ENCODE results near the gene FBLN1. TPM values are rescaled to one million over a fixed set of nuclear protein-coding genes. Genes with fewer than 3 reads are reported as not detected.

FBLN1 gene
- total and polyA plus RNA-seq, 8 donors = 38.8 to 416 (median 114) TPM

DNA sequence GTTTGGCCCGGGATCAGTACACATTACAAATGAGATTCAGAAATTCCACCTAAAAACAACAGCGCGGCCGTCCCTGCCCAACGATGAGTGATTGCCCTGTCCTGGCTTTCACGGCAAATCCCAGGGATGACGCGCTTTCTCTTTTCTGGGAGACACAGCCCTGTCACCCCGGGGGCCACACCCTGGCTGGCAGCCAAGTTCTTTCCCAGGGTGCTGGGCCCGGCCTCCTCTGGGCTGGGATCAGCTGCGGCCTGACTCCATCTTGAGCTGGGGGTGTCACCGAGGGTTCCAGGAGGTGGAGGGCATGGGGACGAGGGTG is 82.7 kb downstream of the FBLN1 start:
- Histone ChIP-seq H3K27ac (no peak overlapping the region), H3K9me3 (no peaks in the 10 kb centered on the region), H3K36me3 (peaks cover 0 to 9% (median 3%) of the 10 kb centered on the region in 4 donors), H3K27me3 (peaks cover 0 to 30% (median 0%) of the 10 kb centered on the region in 3 donors), H3K4me3 (no peak overlapping the region), H3K4me1 (peaks cover 7 to 27% (median 9%) of the 10 kb centered on the region in 4 donors)
- WGBS, 5 donors = 43 to 62% (median 58%) methylated on average over 11 to 13 of the region's 13 CpGs
- no peak for TF ChIP-seq POLR2AphosphoS5 (IDR thresholded peaks at IDR 0.05)
- no peak for TF ChIP-seq POLR2A (IDR thresholded peaks at IDR 0.05)
- TF ChIP-seq, protein P1, sequence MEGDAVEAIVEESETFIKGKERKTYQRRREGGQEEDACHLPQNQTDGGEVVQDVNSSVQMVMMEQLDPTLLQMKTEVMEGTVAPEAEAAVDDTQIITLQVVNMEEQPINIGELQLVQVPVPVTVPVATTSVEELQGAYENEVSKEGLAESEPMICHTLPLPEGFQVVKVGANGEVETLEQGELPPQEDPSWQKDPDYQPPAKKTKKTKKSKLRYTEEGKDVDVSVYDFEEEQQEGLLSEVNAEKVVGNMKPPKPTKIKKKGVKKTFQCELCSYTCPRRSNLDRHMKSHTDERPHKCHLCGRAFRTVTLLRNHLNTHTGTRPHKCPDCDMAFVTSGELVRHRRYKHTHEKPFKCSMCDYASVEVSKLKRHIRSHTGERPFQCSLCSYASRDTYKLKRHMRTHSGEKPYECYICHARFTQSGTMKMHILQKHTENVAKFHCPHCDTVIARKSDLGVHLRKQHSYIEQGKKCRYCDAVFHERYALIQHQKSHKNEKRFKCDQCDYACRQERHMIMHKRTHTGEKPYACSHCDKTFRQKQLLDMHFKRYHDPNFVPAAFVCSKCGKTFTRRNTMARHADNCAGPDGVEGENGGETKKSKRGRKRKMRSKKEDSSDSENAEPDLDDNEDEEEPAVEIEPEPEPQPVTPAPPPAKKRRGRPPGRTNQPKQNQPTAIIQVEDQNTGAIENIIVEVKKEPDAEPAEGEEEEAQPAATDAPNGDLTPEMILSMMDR (IDR thresholded peaks at IDR 0.05) = no peak
- no peak for TF ChIP-seq EP300 (IDR thresholded peaks at IDR 0.05)
- no peak for DNase-seq
- intact Hi-C loops (cut with DNase I; ENCODE audit: low total_unique reads) = no loop called here

- 83 to 92% (median 85%) methylated on average over 14 to 19 of the region's 19 CpGs for WGBS, 5 donors
- H3K27me3 ChIP-seq = peaks cover 0 to 30% (median 0%) of the 10 kb centered on the region in 3 donors
- H3K27ac ChIP-seq = no peak overlapping the region
- peaks cover 0 to 15% (median 3%) of the 10 kb centered on the region in 4 donors for H3K36me3 ChIP-seq
- no peak for DNase-seq
- H3K4me1 ChIP-seq = peaks cover 2 to 24% (median 8%) of the 10 kb centered on the region in 4 donors
- no peak overlapping the region for H3K4me3 ChIP-seq
- no peaks in the 10 kb centered on the region for H3K9me3 ChIP-seq
- no peak for TF ChIP-seq POLR2A (IDR thresholded peaks at IDR 0.05)
- no peak for TF ChIP-seq EP300 (IDR thresholded peaks at IDR 0.05)
- TF ChIP-seq, protein P1 (IDR thresholded peaks at IDR 0.05) = no peak
- TF ChIP-seq POLR2AphosphoS5 (IDR thresholded peaks at IDR 0.05) = no peak
- intact Hi-C loops (cut with DNase I; ENCODE audit: low total_unique reads) = no loop called here
Measured at GRCh38 chr22:45585946-45586540, 83.4 kb downstream of the FBLN1 start.

DNA sequence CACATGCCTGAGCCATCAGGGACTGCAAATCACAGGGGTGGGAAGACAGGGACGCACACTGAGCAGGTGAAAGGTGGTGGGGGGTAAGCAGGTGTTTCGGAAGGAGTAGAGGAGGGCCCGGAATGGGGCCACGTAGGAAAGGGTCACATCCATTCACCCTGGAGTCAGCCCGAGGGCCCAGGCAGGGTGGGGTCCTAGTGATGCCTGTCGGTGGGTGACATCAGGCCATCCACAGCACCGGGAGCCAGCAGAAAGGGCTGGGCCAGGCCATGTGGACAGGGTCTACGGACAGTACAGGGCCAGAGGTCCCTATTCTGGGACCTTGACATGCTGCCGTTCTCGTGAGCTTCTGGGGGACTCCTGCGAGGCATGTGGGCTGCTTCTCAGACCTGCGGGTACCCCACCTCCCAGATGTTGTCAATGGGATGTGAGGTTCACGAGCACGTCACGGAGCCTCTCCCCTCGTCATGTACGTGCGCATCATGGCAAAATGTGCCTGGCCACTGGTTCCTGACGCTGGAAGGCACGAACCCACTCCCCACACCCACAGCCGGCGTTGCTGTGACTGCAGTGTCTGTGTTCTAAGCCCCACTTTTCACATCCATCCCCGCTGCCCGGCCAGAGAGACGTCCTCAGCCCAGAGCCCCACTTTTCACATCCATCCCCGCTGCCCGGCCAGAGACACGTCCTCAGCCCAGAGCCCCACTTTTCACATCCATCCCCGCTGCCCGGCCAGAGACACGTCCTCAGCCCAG is 84.1 kb downstream of the FBLN1 start:
- peaks cover 0 to 30% (median 0%) of the 10 kb centered on the region in 3 donors for H3K27me3 ChIP-seq
- no peak for TF ChIP-seq EP300 (IDR thresholded peaks at IDR 0.05)
- TF ChIP-seq, protein P1 (IDR thresholded peaks at IDR 0.05) = no peak
- H3K27ac ChIP-seq = no peak overlapping the region
- peaks cover 0 to 17% (median 3%) of the 10 kb centered on the region in 4 donors for H3K36me3 ChIP-seq
- 85 to 89% (median 89%) methylated on average over 22 to 31 of the region's 31 CpGs for WGBS, 5 donors
- no peak overlapping the region for H3K4me3 ChIP-seq
- peaks cover 0 to 22% (median 8%) of the 10 kb centered on the region in 4 donors for H3K4me1 ChIP-seq
- H3K9me3 ChIP-seq = no peaks in the 10 kb centered on the region
- no peak for DNase-seq
- intact Hi-C loops (cut with DNase I; ENCODE audit: low total_unique reads) = no loop called here

GRCh38 chr22:45587638-45588505 is 85.2 kb downstream of the FBLN1 start:
- no peak for DNase-seq
- H3K9me3 ChIP-seq = no peaks in the 10 kb centered on the region
- H3K27me3 ChIP-seq = peaks cover 0 to 30% (median 0%) of the 10 kb centered on the region in 3 donors
- TF ChIP-seq, protein P1 (IDR thresholded peaks at IDR 0.05) = no peak
- TF ChIP-seq EP300 (IDR thresholded peaks at IDR 0.05) (no peak), POLR2A (IDR thresholded peaks at IDR 0.05) (no peak), POLR2AphosphoS5 (IDR thresholded peaks at IDR 0.05) (no peak)
- WGBS, 5 donors = 65 to 70% (median 67%) methylated on average over 17 of the region's 17 CpGs
- H3K27ac ChIP-seq = no peak overlapping the region
- intact Hi-C loops (cut with DNase I; ENCODE audit: low total_unique reads) = no loop called here
- H3K4me1 ChIP-seq = peaks cover 0 to 21% (median 8%) of the 10 kb centered on the region in 4 donors
- H3K4me3 ChIP-seq = no peak overlapping the region
- peaks cover 0 to 17% (median 3%) of the 10 kb centered on the region in 4 donors for H3K36me3 ChIP-seq

Data from stomach (tissue), 9 donors.